Measurements from ENCODE around the gene TMEM209.
"Not testable (repeated sequence)": the region's sequence is repeated elsewhere in the genome, so short reads cannot be mapped to it uniquely, and the experiment has no call there.

The TMEM209 gene

DNA sequence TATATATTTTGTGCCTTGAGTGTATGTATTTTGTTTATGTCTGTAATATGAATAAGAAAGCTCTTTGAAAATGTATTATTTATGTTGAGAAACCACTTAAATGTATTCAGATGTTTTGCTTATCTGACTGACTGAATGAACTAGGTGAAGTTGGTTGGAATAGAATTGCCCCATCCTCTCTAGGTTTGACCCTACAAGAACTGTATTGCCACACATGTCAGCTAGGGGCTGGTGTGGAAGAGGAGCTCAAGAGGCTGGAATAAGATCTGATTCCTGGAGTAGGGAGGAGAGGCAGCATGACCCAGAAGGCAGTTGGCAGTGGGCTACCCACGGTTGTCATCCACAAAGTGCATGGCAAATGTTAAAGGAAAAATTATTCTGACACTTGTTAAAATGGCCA is 11.5 kb upstream of the TMEM209 start:
- no peak for DNase-seq

DNA sequence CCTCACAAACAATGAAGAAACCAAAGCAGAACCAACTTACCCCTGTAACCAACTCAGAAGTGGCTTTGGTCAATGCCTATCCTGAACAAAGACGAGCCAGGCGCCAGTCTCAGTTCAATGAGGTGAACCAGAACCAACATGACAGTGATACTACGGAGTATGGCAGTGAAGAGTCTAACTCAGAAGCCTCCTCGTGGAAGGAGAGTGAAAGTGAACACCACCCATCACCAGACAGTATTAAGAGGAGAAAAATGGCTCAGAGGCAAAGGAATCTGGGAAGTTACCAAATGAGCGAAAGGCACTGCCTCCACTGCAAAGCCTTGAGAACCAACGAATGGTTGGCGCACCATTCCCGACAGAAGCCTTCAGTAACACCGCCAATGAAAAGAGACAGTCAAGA is 10.8 kb upstream of the TMEM209 start:
- DNase-seq, result no peak

DNA sequence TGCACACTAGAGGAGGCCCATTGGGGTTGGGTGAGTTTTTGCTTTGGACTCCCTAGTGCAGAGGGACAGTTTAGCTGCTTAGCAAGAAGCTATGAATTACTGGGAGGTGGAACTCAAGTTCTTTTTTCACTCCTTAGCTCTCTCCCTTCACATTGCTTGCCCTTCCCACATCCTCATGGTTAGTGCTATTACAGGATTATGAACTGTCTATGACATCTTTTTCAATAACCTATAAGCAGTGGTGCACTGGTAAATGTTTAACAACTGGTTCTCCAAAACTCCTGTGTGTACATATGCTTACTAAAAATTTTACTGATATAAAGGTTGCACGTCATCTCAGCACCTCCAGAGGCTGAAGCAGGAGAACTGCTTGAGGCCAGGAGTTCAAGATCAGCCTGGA is 8.6 kb upstream of the TMEM209 start:
- DNase-seq, result no peak

DNA sequence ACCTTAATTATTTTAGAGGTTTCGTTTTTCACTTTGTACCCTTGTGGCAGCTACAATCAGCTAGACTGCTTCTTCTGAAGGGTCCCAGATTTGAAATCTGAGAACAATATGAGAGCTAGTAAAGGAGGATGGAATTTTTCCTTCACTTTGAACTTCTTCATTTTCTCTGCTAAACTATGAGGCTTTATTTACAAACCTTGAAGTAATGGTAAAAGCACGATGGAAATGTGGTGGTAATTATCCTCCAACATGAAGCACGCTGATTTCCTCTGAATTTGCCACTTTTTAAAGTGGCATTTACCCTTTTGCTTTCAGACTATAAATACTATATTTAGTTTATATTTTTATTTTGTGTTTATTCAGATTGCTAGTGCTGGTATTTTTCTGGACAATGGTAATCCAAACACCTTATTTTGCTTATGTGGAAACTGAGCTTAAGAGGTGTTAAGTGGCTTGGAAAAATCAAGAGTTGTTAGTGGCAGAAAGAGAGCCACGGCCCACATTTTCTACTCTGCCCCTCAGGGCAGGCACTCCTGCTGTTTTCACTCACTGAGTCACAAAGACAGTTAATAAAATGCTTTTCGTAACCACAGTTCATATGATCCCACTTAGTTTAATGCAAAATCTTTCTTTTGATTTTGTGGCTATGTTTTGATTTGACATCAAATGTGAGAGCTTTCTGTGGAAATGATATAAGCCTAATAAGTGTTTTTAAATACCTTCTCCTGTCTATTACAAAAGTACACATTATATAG is 5.2 kb upstream of the TMEM209 start:
- DNase-seq, result no peak

DNA sequence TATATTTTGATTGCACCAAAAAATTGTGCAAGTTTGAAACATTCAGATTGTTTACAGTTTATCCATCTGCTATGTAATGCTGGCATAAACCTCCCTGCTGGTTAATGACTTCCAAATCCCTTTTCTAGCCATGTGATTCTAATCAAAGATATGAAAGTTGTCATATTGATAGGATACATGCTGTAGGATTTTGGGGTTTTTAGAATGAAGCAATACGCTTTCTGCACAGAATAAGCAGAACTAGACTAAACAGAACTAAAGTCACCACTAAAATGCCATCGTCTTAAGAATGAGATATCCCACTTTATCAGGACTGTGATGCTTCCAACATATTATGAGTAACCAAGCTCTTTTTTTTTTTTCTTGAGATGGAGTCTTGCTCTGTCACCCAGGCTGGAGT is 3.3 kb upstream of the TMEM209 start:
- DNase-seq, result no peak

DNA sequence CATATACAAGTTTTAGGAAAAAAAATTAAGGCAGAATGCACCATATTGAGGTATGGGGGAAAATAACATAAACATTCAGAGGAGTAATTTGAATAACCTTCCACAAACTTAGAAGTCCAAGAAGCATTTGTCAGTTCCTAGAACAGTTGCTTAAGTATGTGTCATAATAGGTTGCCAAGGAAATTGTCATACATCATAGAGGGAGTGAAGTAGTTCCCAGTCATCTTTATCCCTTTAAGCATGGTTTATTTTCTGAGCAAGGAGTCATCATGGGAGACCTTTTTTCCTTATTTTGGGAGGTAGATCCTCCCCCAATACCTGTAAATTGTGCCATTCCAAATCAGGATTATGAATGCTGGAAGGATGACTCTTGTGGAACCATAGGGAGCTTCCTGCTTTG is 2.4 kb upstream of the TMEM209 start, which contains the start of gene SSMEM1:
Gene SSMEM1 (plus strand): TSS at position 219 of the 400 bp plus-strand sequence. CDS start 51 bp downstream, at position 270.
- no peak for DNase-seq

DNA sequence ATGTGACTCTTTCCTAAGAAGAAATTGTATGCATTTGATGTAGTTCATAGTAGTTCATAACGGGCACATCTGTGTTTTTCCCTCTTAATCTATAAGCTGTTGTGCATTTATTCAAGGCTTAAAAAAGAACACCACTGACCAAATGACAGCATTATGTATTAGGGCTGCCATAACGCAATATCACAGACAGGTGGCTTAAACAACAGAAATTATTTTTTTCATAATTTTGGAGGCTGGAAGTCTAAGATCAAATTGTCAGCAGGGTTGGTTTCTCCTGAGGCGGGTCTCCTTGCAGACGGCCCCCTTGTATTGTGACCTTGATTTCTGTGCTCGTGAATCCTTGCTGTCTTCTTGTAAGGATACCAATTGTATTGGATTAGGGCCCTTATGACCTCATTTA is 1.8 kb upstream of the TMEM209 start:
- no peak for DNase-seq

DNA sequence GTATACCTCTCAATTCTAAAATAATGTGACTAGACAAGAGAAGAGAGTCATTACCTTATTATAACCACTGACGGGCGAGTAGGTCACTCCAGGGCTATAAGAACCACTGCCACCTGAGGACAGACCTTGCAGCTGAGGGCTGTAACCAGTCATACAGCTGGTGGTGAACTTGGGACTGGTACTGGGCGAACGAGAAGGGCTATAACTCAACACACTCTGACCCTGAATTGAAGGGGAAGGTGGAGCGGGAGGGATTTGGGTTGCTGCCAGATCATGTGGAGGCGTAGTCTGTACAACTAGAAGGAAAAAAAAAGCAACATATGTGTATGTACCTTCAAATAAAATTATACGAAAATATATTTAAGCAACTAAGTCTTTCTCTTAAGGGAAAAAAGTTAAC is 3.4 kb downstream of the TMEM209 start:
- no peak for DNase-seq

DNA sequence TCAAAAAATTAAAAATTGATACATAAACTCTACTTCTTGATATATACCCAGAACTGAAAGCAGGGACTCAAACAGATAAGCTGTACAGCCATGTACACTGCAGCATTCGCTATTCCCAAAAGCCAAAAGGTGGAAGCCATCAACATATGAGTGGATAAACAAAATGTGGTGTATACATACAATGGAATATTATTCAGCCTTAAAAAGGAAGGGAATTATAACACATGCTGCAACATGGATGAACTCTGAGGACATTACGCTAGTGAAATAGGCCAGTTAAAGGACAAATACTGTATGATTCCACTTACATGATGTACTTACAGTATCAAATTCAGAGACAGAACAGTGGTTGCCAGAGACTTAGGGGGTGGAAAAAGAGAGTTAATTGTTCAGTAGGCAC is 8.1 kb downstream of the TMEM209 start:
- DNase-seq, result no peak

DNA sequence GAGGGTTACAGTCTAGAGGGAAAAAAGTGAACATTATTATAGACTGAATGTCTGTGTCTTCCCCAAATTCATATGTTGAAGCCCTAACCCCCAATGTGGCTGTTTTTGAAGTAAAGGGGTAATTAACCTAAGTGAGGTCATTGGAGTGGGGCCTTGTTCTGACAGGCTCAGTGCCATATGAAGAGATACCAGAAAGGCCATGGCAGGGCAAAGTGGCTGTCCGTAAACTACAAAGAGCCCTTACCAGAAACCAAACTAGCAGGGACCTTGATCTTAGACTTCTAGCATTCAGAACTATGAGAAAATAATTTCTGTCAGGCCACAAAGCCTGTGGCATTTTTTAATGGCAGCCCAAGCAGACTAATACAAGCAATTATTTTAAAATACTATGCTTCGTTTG is 8.7 kb downstream of the TMEM209 start:
- DNase-seq, result no peak

DNA sequence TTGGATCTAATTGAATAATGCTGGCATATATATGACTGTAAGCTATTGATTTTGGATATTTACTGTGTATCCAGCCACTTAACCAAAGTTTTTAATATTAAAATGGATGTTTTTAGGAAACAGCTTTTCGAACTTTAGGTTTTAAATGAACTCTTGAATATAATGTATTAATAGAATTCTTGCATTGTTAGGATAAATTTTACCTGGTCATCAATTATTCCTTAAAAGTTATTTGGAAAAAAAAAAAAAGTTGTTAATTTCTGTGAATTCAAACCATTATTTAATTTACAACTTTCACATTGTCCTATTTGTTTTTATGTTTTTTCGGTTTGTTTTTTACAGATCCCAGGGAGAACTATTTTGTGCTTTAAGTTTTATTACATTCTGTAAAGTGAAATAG is 9.8 kb downstream of the TMEM209 start:
- DNase-seq, result no peak

DNA sequence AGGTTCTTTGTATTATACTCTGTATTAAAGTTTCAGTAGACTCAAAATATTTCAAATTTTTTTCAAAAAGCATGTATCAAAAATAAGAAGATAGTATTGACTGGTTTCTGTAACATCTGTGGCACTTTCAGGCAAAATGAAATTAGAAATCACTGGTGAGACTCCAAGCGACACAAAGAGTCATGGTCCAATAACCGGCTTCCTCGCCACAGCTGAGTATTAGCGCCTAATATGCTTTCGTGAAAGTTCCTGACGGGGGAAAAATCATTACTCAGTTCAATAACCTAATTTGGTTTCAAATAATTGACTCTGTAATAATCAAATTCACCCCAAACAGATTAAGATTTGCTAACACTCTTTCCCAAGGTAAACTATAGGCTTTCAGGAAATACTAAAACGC is 13.4 kb downstream of the TMEM209 start:
- DNase-seq, result no peak

DNA sequence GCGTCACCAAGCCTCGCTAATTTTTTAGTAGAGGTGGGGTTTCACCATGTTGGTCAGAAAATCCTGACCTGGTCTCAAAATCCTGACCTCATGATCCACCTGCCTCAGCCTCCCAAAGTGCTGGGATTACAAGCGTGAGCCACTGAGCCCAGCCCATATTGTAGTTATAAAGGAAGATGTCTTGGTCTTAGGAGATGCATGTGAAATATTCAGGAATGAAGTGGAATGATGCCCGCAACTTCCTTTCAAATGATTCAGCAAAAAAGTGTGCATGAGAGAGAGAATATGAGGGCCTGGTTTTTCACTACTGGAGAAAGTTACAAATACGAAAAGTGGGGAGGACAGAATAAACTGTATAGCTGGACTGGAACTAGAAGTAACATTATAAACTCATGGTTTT is 15.9 kb downstream of the TMEM209 start:
- no peak for DNase-seq

DNA sequence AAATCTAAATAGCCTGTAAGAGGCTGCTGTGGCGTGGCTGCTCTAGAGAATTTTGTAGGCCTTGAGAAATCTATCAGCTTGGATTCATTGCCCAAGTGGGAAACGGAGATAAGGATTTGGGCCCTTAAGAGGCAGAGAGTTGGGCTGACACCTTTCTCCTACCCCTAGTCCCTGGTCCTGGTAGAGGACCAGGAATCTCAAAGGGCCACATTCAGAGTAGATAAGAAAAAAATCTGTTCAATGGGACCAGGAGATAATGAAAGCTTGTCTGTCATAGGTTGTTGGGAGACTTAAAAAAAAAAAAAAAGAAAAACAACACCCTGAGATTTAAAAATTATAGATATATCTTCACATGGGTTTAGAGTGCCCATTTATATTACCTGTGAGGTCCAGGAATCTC is 17.8 kb downstream of the TMEM209 start:
- DNase-seq, result no peak

DNA sequence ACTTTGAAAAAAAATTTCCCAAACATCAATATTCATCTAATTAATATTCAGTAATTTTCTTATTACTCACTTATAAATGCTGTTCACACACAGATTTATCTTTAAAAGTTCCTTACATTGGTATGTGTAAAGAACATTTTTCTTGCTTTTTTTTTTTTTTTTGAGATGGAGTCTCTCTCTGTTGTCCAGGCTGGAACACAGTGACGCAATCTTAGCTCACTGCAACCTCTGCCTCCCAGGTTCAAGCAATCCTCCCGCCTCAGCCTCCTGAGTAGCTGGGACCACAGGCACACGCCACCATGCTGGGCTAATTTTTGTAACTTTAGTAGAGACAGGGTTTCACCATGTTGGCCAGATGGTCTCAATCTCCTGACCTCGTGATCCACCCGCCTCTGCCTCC is 20.9 kb downstream of the TMEM209 start:
- DNase-seq, result not testable (repeated sequence)

DNA sequence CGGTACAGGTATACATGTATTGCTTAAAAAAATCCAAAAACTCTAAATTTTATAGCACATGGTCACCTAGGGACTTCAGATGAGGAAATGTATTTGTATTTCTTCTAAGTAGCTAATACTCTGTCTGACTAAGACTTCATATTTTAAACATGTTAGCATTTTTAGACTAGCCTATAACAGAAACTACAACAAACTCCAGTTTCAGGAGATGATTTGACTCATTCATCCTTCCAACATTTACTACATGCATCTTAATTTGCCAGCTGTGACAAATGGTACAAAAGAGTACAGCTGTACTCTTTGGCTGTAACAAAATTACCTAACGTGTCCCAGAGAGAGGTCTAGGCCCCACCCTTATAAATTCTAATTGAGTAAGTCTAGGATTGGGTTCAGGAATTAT is 22.2 kb downstream of the TMEM209 start:
- DNase-seq, result no peak

DNA sequence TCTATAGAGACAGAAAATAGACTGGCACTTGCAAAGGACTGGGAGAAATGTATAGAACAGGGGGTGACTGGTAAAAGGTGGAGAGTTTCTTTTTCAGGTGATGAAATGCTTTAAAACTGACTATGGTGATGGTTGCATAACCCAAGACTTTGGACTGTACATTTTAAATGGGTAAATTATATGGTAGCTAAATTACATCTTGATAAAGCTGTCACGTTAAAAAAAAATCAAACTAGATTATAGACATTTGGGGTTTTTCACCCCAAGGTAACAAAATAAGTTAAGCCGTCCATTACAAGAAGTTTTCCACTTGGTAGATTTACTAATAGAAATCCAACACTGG is 24.0 kb downstream of the TMEM209 start:
- no peak for DNase-seq

DNA sequence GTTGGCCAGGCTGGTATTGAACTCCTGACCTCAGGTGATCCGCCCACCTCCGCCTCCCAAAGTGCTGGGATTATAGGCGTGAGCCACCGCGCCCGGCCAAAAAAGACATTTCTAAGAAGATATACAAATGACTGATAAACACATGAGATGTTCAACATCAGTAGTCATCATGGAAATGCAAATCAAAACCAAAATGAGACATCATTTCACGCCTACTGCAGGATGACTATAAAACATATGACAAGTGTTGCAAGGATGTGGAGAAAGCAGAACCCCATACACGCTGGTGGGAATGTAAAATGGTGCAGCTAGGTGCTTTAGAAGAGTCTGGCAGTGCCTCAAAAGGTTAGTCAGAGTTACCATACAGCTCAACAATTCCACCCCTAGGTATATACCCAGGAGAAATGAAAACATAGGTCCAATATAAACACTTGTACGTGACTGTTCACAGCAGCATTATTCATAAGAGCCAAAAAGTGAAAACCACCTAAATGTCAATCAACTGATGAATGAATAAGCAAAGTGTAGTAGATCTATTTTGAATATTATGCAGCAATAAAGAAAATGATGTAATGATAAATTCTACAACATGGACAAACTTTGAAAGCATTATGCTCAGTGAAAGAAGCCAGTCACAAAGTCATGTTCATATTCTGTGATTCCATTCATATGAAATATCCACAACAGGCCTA is 24.5 kb downstream of the TMEM209 start:
- DNase-seq, result peak; percentile 65

DNA sequence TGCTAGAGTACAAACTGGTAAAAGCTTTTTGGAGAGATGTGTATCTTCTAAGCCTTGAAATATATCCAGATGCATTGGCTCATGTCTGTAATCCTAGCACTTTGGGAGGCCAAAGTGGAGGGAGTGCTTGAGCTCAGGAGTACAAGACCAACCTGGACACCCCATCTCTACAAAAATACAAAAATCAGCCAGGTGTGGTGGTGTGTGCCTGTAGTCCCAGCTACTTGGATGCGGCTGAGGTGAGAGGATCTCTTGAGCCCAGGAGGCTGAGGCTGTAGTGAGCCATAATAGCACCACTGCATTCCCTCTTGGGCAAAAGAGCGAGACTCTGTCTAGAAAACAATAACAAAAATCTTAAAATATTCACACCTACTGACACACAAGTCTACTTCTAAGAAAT is 25.6 kb downstream of the TMEM209 start:
- no peak for DNase-seq

DNA sequence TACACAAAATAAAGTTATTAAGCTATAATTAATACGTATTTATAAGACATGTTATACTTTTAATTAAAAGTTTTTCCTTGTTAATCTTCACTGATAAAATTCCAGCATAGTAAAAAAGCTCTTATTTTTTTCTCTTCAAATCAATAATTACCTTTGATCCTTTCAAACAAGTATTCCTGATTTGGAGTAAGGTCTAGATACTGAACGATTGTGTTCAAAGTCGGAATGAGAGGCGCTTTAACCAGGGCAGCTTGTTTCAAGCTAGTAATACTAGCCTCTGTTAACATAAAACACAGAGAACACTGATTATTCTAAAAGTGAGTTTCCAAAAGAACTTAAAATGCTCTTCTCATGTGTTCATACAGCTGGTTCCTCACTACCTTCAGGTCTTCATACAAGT is 27.0 kb downstream of the TMEM209 start:
- DNase-seq, result no peak

DNA sequence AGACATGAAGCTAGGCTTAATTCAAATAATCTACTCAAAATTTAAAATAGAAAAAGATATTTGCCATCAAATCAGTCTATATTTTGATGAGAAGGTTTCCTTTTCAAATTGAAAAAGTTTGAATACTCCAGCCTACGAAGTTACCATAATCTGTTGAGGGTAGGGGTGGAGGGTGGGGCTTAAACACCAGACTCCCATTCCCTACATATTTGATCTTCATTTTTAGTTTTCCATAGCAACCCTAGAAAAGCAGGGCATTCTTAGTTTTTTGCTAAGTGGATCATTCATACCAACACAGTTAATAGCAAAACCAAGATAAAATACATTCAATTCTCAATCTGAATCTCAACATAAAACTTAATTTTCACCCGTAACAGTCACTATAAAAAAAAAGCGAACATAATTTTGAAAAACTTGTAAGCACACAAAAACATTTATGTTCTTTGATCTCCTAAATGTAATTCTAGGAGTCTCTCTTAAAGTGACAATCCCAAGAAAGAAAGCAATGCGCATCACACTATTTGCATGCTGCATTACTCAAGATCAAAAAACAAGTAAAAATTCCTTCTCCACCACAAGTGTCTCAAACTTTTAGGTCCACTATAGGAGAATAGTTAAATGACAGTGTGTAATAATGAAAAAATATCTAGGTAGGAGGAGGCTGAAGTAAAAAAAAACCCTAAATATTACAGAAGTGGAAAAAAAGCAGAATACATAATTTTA is 30.8 kb downstream of the TMEM209 start:
- no peak for DNase-seq

DNA sequence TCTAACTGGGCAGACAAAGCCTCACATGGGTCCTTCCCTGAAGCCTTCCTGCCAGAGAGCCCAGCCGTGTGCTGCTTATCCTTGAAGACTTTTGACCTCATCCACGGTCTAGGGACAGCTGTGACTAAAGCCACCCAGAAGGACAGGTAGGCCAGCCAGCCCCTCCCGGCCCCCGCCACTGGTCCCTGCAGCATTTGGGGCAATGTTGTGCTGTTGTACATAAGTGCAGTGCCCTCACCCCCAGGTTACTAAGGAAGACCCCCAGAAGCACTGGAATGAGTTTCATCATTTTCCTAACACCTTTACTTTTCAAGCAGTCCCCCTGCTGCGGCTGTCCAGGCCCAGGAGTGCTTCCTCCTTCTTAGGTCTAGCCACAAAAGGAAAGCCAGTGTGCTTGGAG is 43.0 kb downstream of the TMEM209 start:
- no peak for DNase-seq

DNA sequence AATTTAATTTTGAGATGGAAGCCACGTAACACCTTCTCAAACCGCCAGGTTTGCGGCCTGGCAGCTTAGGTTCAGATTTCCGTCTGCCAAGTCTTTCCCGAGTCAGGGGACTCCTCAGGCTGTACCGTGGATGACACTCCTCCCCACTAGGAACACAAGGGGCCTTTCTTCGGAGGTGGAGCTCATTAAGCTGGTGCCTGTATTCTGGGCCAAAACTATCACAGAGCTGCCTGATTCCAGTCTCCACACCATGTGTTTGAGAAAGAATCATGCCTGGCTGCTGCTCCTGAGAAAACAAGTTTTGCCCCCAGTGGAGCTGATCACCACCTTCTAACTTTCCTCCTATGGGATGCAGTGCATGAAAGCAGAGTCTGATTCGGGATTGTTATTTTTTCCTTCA is 44.8 kb downstream of the TMEM209 start:
- DNase-seq, result no peak

DNA sequence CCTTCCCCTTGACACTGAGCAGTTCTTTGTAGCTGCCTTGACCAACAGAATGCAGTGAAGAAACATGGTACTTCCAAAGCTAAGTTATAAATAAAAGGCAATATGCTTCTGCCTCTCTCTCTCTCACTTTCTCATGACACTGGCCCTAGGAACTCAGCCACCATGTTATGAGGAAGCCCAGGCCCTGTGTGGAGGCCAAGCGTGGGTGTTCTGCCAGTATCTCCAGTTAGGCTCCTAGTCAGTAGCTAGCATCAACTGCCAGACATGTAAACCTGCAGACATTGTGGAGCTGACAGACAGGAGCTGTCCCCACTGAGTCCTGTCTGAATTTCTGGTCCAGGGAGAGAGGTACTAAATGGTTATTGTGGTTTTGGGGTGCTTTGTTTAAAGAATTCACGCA is 45.2 kb downstream of the TMEM209 start:
- no peak for DNase-seq
